HepG2 (cell line): Measurements from ENCODE around the gene FGFR3. TPM values are rescaled to one million over a fixed set of nuclear protein-coding genes. Genes with fewer than 3 reads are reported as not detected.
A peak's percentile ranks its signal among the peaks of the same experiment; 100 is the strongest.

ENCODE experiments used
- CBX2 ChIP-seq, 2 experiments: fragments of 200-600 bp in 1 of 2; sonication (generic); formaldehyde crosslinking in 1 of 2; IDR thresholded peaks; 2 replicates each; pipeline versions ENCODE4 v1.7.0 to v1.8.1; 2018 to 2022; ENCODE audit warnings: low read depth in 2 of 2, low read length in 1 of 2, mild to moderate bottlenecking in 1 of 2, missing genetic modification reagents in 1 of 2
- CREB1 ChIP-seq, 2 experiments: fragments of 450-650 bp in 1 of 2; IDR thresholded peaks; 2 replicates each; pipeline ENCODE4 v1.6.1; 2016 to 2017; ENCODE audit warnings: control low read depth in 1 of 2, mild to moderate bottlenecking in 1 of 2, missing compliant biosample characterization in 1 of 2, missing genetic modification characterization in 1 of 2
- EHMT2 ChIP-seq: fragments of 200-600 bp; sonication (generic); IDR thresholded peaks from 2 replicates; pipeline ENCODE4 v1.7.0; 2017; ENCODE audit warnings: antibody characterized with exemption, low read depth, low read length, borderline replicate concordance
- ERF ChIP-seq: IDR thresholded peaks from 2 replicates; pipeline ENCODE4 v1.6.1; 2018; ENCODE audit warnings: missing biosample characterization, missing genetic modification reagents
- FOXP1 ChIP-seq, 2 experiments: fragments of 450-650 bp in 1 of 2; IDR thresholded peaks; 2 replicates each; pipeline ENCODE4 v1.6.1; 2017 to 2018; ENCODE audit warnings: antibody characterized with exemption in 1 of 2
- HNRNPLL ChIP-seq: fragments of 200-400 bp; formaldehyde crosslinking; IDR thresholded peaks from 2 replicates; pipeline ENCODE4 v1.6.1; 2017; ENCODE audit warnings: mild to moderate bottlenecking, low read depth, low read length; ENCODE audit not compliant: poor library complexity, severe bottlenecking
- KDM5B ChIP-seq: sonication (generic); formaldehyde crosslinking; IDR thresholded peaks from 2 replicates; pipeline ENCODE4 v1.4.0; 2020; ENCODE audit warnings: missing genetic modification reagents, mild to moderate bottlenecking, borderline replicate concordance
- RBAK ChIP-seq: sonication (generic); formaldehyde crosslinking; IDR thresholded peaks from 2 replicates; pipeline ENCODE4 v1.5.1; 2020; ENCODE audit warnings: mild to moderate bottlenecking, missing genetic modification reagents
- RFX3 ChIP-seq: IDR thresholded peaks from 2 replicates; pipeline ENCODE4 v1.6.1; 2016; ENCODE audit warnings: missing biosample characterization, missing genetic modification reagents
- RORA ChIP-seq: sonication (generic); formaldehyde crosslinking; IDR thresholded peaks from 2 replicates; pipeline ENCODE4 v1.5.0; 2020; ENCODE audit warnings: mild to moderate bottlenecking, missing genetic modification reagents, moderate library complexity
- SCMH1 ChIP-seq: sonication (generic); formaldehyde crosslinking; IDR thresholded peaks from 2 replicates; pipeline ENCODE4 v1.9.0; 2021; ENCODE audit warnings: missing genetic modification reagents, mild to moderate bottlenecking, borderline replicate concordance
- SRSF9 ChIP-seq: fragments of 200-400 bp; formaldehyde crosslinking; IDR thresholded peaks from 2 replicates; pipeline ENCODE4 v1.6.1; 2018; ENCODE audit warnings: borderline replicate concordance, mild to moderate bottlenecking, low read depth, low read length; ENCODE audit not compliant: insufficient read depth, poor library complexity, severe bottlenecking
- TCF12 ChIP-seq, 2 experiments: fragments of 450-650 bp in 1 of 2; sonication (generic) in 1 of 2; formaldehyde crosslinking in 1 of 2; IDR thresholded peaks; 2 replicates each; pipeline versions ENCODE4 v1.6.1 to v1.8.0; 2017 to 2022; ENCODE audit warnings: antibody characterized with exemption in 1 of 2, mild to moderate bottlenecking in 1 of 2, missing genetic modification reagents in 1 of 2, moderate library complexity in 1 of 2
- ZNF136 ChIP-seq: sonication (generic); formaldehyde crosslinking; IDR thresholded peaks from 2 replicates; pipeline ENCODE4 v1.8.1; 2022; ENCODE audit warnings: low read depth, mild to moderate bottlenecking, moderate library complexity, missing genetic modification reagents
- ZNF20 ChIP-seq: sonication (generic); formaldehyde crosslinking; IDR thresholded peaks from 2 replicates; pipeline ENCODE4 v1.4.0; 2020; ENCODE audit warnings: mild to moderate bottlenecking, moderate library complexity, missing genetic modification reagents
- ZNF205 ChIP-seq: IDR thresholded peaks from 2 replicates; pipeline ENCODE4 v1.6.1; 2018; ENCODE audit warnings: missing biosample characterization, missing genetic modification reagents
- ZNF543 ChIP-seq: sonication (generic); formaldehyde crosslinking; IDR thresholded peaks from 2 replicates; pipeline ENCODE4 v1.4.0; 2020; ENCODE audit warnings: mild to moderate bottlenecking, missing genetic modification reagents
- ZNF607 ChIP-seq: sonication (generic); formaldehyde crosslinking; IDR thresholded peaks from 2 replicates; pipeline ENCODE4 v1.5.1; 2020; ENCODE audit warnings: missing genetic modification reagents, mild to moderate bottlenecking, borderline replicate concordance
- ZNF644 ChIP-seq: IDR thresholded peaks from 2 replicates; pipeline ENCODE4 v1.6.1; 2016; ENCODE audit warnings: low read depth
- ZNF83 ChIP-seq: sonication (generic); formaldehyde crosslinking; IDR thresholded peaks from 2 replicates; pipeline ENCODE4 v1.4.0; 2020; ENCODE audit warnings: missing genetic modification reagents, mild to moderate bottlenecking, borderline replicate concordance
- polyA plus RNA-seq, 8 experiments: library from polyadenylated mRNA; depleted of rRNA in 3 of 8; stranded (reverse) in 7 of 8; unstranded in 1 of 8; fragments of >200 nt; fragmentation: Illumina TruSeq in 4 of 8; extraction: Trizol in 4 of 8; gene quantifications; 2 replicates each; pipeline versions ENCODE4 v1.2.1 to v1.2.3, GENCODE V29; 2011 to 2016; ENCODE audit warnings: low read depth in 4 of 8, missing spikeins in 1 of 8, mixed read lengths in 1 of 8; ENCODE audit not compliant: insufficient read depth in 1 of 8
- total RNA-seq, 5 experiments: library from RNA; depleted of rRNA; stranded (reverse); fragments of >200 nt; fragmentation: Illumina TruSeq; extraction: Trizol; gene quantifications; 2 replicates each; pipeline ENCODE4 v1.2.3, GENCODE V29; 2016; ENCODE audit warnings: low read depth in 1 of 5
- TF ChIP-seq, protein P1 (sequence below): sonication (generic); formaldehyde crosslinking; conservative IDR thresholded peaks from 2 replicates; pipeline ENCODE4 v1.4.0; 2020; ENCODE audit warnings: missing genetic modification reagents
- TF ChIP-seq, protein P2 (sequence below): sonication (generic); formaldehyde crosslinking; IDR thresholded peaks from 2 replicates; pipeline ENCODE4 v1.4.0; 2020; ENCODE audit warnings: mild to moderate bottlenecking, missing genetic modification reagents
- TF ChIP-seq, protein P3 (sequence below): sonication (generic); formaldehyde crosslinking; IDR thresholded peaks from 2 replicates; pipeline ENCODE4 v1.4.0; 2020; ENCODE audit warnings: missing genetic modification reagents

Gene FGFR3
- total and polyA plus RNA-seq, 2 of the 13 experiments (the other 11 are each of a cell fraction or from before 2014, with no cell fraction given), result 103 to 109 TPM

DNA sequence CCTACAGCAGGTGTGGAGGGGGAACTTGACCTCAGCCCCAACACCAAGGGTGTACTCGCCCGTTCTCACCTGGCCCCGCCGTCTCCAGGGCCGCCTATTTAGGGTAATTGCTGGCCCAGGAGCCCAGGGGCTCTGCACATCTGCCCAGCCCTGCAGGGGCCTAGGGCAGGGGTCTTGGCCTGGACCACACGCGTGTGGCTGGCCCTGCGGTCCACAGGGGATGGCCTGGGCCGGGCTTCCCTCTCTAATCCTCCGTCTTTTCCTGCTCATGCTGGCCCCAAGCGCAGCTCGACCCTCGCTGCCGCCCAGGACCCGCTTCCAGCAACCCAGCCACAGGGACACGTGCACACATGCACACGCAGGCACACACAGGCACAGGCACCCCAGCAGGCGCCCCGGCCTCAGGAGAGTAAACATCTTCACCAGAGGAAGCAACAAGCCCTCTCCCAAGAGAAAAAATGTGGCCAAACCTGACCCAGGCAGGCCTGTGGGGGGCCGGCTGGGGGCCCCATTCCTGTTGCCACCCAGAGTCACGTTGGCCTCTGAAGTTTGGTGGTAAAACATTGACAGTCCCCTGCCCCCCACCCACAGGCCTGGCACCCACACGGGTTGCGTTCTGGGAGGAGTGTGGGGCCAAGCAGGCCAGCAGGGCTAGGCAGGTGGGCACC, 24.6 kb upstream of the FGFR3 start (continued):
- TF ChIP-seq, protein P1, sequence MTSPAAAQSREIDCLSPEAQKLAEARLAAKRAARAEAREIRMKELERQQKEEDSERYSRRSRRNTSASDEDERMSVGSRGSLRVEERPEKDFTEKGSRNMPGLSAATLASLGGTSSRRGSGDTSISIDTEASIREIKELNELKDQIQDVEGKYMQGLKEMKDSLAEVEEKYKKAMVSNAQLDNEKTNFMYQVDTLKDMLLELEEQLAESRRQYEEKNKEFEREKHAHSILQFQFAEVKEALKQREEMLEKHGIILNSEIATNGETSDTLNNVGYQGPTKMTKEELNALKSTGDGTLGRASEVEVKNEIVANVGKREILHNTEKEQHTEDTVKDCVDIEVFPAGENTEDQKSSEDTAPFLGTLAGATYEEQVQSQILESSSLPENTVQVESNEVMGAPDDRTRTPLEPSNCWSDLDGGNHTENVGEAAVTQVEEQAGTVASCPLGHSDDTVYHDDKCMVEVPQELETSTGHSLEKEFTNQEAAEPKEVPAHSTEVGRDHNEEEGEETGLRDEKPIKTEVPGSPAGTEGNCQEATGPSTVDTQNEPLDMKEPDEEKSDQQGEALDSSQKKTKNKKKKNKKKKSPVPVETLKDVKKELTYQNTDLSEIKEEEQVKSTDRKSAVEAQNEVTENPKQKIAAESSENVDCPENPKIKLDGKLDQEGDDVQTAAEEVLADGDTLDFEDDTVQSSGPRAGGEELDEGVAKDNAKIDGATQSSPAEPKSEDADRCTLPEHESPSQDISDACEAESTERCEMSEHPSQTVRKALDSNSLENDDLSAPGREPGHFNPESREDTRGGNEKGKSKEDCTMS (CRISPR knock-in tag), result no peak
- TF ChIP-seq RORA (CRISPR knock-in tag), result no peak
- no peak for TF ChIP-seq FOXP1 (IDR thresholded peaks at IDR 0.05)
- TF ChIP-seq FOXP1 (CRISPR knock-in tag; IDR thresholded peaks at IDR 0.05), result peak; percentile 71
- no peak for TF ChIP-seq ZNF607 (CRISPR knock-in tag)
- no peak for TF ChIP-seq SCMH1 (CRISPR knock-in tag)
- 0 out of 2 replicates have a peak, but pooled peaks have one; percentile 22 for TF ChIP-seq ZNF543
- no peak for TF ChIP-seq ZNF644 (CRISPR knock-in tag)
- no peak for TF ChIP-seq ZNF205
- no peak for TF ChIP-seq SRSF9
- peak; percentile 67 for TF ChIP-seq KDM5B (CRISPR knock-in tag)
- TF ChIP-seq ZNF136 (CRISPR knock-in tag), result no peak
- no peak for TF ChIP-seq HNRNPLL
- TF ChIP-seq TCF12 (IDR thresholded peaks at IDR 0.05), result no peak
- no peak for TF ChIP-seq TCF12 (CRISPR knock-in tag; IDR thresholded peaks at IDR 0.05)
- no peak for TF ChIP-seq ZNF83
- TF ChIP-seq RFX3 (CRISPR knock-in tag), result no peak
- no peak for TF ChIP-seq ZNF20 (CRISPR knock-in tag)
- no peak; the same call in 1 of the 2 replicates for TF ChIP-seq ERF (CRISPR knock-in tag)
- no peak for TF ChIP-seq CREB1 (IDR thresholded peaks at IDR 0.05)
- TF ChIP-seq CREB1 (CRISPR knock-in tag; IDR thresholded peaks at IDR 0.05), result no peak
- TF ChIP-seq, protein P2, sequence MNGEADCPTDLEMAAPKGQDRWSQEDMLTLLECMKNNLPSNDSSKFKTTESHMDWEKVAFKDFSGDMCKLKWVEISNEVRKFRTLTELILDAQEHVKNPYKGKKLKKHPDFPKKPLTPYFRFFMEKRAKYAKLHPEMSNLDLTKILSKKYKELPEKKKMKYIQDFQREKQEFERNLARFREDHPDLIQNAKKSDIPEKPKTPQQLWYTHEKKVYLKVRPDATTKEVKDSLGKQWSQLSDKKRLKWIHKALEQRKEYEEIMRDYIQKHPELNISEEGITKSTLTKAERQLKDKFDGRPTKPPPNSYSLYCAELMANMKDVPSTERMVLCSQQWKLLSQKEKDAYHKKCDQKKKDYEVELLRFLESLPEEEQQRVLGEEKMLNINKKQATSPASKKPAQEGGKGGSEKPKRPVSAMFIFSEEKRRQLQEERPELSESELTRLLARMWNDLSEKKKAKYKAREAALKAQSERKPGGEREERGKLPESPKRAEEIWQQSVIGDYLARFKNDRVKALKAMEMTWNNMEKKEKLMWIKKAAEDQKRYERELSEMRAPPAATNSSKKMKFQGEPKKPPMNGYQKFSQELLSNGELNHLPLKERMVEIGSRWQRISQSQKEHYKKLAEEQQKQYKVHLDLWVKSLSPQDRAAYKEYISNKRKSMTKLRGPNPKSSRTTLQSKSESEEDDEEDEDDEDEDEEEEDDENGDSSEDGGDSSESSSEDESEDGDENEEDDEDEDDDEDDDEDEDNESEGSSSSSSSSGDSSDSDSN (CRISPR knock-in tag), result peak; percentile 51
- no peak for TF ChIP-seq RBAK
- TF ChIP-seq, protein P3, sequence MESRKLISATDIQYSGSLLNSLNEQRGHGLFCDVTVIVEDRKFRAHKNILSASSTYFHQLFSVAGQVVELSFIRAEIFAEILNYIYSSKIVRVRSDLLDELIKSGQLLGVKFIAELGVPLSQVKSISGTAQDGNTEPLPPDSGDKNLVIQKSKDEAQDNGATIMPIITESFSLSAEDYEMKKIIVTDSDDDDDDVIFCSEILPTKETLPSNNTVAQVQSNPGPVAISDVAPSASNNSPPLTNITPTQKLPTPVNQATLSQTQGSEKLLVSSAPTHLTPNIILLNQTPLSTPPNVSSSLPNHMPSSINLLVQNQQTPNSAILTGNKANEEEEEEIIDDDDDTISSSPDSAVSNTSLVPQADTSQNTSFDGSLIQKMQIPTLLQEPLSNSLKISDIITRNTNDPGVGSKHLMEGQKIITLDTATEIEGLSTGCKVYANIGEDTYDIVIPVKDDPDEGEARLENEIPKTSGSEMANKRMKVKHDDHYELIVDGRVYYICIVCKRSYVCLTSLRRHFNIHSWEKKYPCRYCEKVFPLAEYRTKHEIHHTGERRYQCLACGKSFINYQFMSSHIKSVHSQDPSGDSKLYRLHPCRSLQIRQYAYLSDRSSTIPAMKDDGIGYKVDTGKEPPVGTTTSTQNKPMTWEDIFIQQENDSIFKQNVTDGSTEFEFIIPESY (CRISPR knock-in tag), result no peak
- TF ChIP-seq CBX2 (IDR thresholded peaks at IDR 0.05; ENCODE audit: low read depth, low read length), result no peak
- TF ChIP-seq CBX2 (CRISPR knock-in tag; IDR thresholded peaks at IDR 0.05; ENCODE audit: low read depth), result no peak
- TF ChIP-seq EHMT2, result no peak
